GM21360 (cell line): ENCODE data around the gene WNK1.
"Not testable (repeated sequence)": the region's sequence is repeated elsewhere in the genome, so short reads cannot be mapped to it uniquely, and the experiment has no call there.

Experiments
- ATAC-seq: cut with Tn5 transposase; IDR thresholded peaks from one replicate; pipeline ENCODE4 v1.9.1; 2021; ENCODE audit warnings: mild to moderate bottlenecking, moderate library complexity; ENCODE audit not compliant: unreplicated experiment

WNK1 gene

GRCh38 chr12:751999-752694 lies at the start of gene WNK1:
Gene WNK1 (plus strand): TSS chr12:752579. CDS start chr12:753566, 987 bp downstream.
- ATAC-seq: peak; percentile 48

- no peak for ATAC-seq
Measured at GRCh38 chr12:704516-705242, 47.7 kb upstream of the WNK1 start.

GRCh38 chr12:708084-708483 lies 44.3 kb upstream of the WNK1 start:
- ATAC-seq: not testable (repeated sequence)

DNA sequence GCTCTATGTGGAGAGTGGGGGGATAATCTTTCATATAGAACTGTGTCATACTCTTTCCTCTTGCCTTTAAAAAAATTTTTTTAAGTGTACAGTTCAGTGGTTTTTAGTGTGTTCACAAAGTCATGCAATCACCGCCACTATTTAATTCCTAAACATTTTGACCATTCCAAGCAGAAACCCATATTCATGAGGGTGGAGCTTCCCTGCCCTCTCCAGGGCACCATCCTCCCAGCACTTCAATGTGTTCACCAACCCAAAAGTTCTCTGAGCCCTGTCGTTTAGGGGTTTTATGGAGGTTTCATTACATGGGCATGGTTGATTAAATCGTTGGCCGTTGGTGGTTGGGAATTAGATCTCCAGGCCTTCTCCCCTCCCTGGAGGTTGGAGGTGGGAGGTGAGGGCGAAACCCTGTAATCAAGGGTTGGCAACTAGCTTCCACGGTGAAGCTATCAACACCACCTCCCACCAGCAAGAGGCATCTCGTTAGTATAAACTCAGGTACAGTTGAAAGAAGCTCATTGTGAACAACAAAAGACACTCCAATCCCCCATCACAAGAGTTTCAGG lies 42.8 kb upstream of the WNK1 start:
- no peak for ATAC-seq

DNA sequence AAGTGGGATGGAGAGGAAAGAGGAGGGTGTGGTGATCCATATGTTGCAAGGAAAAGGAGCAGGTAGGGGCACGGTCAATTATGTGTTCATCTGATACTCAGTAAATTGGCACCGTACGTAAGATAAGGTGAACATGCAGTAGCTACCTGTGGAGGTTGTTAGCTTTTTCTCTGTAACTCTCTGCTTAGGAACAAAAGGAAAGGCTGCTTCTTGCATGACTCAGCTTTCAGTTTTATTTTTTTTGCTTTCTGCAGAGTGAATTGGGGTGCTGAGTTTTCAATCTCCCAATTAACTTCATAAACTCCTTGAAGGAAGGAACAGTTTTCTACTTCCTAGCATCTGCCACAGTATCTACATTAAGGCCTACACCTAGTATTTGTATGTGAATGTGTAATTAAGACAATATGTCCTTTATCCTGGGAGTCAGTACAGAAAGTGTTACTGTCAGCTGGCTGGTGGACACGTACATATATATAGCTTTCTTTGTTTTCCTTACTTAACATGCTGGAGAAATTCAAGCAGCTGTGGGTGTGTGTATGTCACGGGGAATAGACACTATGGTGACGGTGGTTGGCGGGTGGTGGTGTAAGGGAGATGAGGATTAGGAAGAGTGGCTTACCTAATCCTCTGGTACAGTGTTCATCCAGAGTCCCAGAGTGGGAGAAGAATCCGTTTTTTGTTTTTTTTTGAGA lies 40.1 kb upstream of the WNK1 start:
- ATAC-seq: no peak

DNA sequence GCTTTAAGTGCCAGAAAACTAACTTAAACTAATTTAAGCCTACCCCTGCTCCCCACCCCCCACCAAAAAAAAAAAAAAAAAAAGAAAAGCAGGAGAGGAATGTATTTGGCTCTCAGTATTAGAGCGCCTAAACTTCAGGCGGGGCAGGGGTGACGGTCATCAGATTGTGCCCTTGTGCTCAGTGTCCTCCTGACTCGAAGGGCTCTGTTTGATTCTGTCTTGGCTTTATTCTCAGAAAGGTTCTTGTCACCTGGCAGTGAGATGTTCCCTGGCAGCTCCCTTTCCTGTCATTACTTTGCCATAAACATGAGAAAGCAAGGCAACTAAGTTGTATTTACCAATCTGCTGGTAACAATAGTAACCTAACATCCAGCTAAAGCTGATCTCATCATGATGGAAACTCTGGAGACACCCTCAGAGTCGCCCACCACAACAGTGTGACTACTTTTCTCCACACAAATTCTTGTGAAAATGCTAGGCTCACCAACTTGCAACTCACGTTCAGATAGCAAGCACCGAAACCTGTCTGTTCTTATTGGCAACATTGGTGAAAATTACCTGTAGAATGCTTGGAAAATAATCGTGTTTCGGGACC lies 39.0 kb upstream of the WNK1 start:
- ATAC-seq: no peak

DNA sequence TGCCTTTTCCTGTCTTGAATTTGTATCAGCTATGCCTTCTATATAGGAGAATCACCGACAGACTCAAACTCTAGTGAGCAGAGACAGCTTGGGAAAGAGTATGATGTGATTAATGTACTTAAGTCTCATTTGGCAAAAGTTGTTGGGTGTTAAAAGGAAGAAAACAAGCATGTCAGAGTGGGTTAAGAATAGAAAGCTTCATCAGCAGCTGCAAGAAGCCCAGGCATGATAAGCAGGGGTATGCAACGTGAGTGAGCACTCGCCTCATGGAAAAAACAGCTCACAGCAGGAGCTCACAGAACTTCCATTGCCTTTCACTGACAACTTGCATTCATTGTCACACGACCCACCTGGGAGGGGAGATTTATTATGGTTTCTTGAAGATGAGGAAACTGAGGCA lies 35.9 kb upstream of the WNK1 start:
- no peak for ATAC-seq

DNA sequence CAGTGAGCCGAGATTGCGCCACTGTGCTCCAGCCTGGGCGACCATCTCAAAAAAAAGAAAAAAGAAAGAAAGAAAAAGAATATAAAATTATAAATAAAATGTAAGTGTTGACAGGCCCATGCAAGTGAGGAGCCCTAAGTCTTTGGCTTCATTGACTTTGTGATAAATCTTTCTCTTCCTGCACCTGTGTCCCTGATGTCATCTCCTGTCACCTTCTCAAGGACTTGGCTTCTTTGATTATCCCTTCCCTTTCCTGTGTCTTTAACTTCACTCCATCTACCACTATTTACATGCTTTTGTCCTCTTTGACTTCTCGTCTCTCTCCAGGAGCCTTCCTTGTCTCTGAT lies 33.6 kb upstream of the WNK1 start:
- no peak for ATAC-seq

GRCh38 chr12:720231-720941 lies 32.0 kb upstream of the WNK1 start:
- ATAC-seq: no peak

DNA sequence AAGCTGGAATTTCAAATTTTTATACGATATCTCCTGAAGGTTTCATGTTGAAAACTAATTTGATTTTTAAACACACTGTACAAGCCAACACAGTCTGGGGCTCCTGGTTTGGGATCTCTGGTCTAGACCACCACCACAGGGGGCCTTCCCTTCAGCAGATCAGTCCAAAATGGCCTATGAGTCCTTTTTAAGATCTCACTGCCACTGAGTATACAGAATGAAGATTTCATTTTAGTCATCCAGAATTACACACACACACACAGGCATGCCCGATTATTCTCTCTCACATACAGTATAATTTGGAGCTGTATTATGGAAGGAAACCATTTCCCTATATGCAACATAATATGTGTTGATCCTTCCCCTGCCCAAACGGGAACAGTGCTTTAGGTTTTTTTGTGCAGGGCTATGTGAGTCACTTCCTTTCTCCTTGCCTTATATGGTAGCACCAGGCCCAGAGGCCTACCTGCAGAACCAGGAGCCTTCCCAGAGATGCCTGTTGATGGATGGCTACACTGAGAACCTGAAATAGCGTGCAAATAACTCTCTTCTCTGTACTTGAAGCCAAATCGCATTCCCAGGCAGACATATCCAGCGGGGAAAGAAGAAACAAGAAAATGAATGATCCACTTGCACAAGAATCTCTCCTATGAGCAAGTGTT lies 28.1 kb upstream of the WNK1 start:
- no peak for ATAC-seq

DNA sequence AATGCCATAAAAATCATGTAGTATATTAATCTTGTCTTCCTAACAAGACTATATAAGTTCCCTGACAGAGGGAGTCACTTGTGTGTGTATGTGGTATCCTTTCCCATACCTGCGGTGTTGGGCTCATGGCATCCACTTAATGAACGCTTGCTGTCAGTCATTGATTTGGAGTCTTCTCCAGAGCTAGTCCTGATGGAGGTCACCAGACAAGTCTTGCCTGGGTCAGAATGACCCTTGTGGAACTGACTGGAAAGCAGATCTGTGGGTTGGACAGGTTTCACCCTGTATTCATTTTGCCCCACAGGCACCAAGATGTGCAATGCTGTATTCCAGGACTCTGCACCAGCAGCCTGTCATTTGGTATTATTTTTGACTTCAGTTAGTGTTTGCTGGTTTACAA lies 27.3 kb upstream of the WNK1 start:
- no peak for ATAC-seq

GRCh38 chr12:726281-727140 lies 25.9 kb upstream of the WNK1 start:
- ATAC-seq: no peak

DNA sequence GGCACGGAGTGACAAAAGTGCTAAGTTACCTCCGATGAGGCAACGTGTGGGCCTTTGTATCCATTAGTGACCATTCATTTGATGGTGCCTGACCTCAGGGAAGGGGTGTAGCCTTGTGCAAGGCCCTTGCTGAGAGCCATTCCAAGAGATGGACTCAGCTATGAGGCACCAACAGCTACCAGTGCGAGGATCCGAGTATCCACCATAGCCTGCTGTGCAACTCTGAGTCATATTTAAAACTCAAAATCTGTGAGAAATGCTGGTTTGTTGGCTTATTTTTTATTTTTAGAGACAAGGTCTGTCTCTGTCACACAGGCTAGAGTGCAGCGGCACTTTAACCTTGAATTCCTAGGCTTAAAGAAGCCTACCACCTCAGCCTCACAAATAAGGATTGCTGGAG lies 25.1 kb upstream of the WNK1 start:
- ATAC-seq: no peak

DNA sequence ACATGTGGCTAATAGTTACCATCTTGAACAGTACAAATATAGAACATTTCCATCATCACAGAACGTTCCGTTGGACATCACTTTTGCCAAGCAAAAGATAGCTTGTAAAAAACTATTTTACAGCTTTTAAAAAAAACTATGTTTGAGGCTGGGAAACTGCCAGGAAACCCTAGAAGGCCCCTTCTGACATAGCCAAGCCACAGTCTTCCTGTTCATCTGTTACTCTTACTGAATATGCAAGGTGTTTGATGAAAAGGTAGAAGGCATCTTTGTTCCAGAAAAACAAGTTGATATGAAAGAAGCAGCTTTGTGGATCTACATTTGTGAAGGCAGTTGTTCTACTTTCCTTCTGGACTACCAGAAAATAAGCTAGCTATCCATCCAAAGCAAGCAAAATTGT lies 23.6 kb upstream of the WNK1 start:
- no peak for ATAC-seq

- ATAC-seq: no peak
Measured at GRCh38 chr12:729221-729620, 23.2 kb upstream of the WNK1 start.

GRCh38 chr12:730550-730949 lies 21.8 kb upstream of the WNK1 start:
- no peak for ATAC-seq

- no peak for ATAC-seq
Measured at GRCh38 chr12:737122-737739, 15.1 kb upstream of the WNK1 start.

- ATAC-seq: no peak
Measured at GRCh38 chr12:738712-739111, 13.7 kb upstream of the WNK1 start.

DNA sequence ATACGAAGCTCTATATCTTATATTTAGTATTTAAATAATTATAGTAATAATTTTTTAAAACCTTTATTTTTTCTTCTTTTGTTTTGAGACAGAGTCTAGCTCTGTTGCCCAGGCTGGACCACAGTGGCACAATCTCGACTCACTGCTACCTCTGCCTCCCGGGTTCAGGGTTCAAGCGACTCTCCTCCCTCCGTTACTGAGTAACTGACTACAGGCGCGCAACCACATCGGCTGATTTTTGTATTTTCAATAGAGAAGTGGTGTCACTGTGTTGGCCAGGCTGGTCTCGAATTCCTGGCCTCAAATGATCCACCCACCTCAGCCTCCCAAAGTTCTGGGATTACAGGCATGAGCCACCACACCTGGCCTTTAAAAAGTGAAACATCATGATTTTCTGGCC lies 13.0 kb upstream of the WNK1 start:
- ATAC-seq: no peak
